HG02943 (cell line): ENCODE measurements around the gene OR1L1.

ENCODE experiments used
- ATAC-seq: cut with Tn5 transposase; IDR thresholded peaks from one replicate; pipeline ENCODE4 v1.9.1; 2021; ENCODE audit warnings: mild to moderate bottlenecking, low read depth, moderate library complexity; ENCODE audit not compliant: unreplicated experiment

Gene OR1L1, protein sequence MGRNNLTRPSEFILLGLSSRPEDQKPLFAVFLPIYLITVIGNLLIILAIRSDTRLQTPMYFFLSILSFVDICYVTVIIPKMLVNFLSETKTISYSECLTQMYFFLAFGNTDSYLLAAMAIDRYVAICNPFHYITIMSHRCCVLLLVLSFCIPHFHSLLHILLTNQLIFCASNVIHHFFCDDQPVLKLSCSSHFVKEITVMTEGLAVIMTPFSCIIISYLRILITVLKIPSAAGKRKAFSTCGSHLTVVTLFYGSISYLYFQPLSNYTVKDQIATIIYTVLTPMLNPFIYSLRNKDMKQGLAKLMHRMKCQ

DNA sequence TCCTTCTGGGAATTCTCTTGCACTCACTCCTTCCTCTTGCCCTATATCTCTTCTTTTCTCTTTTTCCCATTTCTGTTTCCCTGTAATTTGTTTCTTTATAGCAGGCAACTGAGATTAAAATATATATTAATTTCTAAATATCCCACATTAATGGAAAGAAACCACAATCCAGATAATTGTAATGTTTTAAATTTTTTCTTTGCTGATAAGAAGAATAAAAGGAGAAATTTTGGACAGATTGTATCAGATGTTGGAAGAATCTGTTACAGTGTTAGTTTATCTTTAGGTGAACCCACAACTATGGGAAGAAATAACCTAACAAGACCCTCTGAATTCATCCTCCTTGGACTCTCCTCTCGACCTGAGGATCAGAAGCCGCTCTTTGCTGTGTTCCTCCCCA lies at the start of gene OR1L1:
Gene OR1L1, plus strand, starts transcription at position 301 of the 400 bp plus-strand sequence. Its CDS starts 0 bp downstream, at position 301.
- ATAC-seq = no peak

DNA sequence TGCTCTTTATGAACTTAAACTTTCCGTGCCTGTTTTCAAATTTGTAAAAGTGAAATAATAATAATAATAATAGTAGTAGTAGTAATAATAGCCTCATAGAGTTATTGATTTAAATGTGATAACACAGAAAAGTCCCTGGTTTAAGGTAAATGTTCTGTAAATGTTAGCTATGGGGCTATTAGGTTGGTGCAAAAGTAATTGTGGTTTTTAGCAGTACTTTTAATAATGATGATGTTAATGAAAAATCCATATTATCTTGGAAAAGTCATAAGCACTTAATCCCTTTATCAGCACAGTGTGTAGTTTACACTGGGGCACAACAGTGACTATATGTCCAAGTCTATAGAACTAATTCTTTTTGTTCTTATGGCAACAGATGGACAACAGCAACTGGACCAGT lies 47.2 kb upstream of the OR1L1 start, which contains the start of gene OR1Q1:
Gene OR1Q1, plus strand, starts transcription at position 377 of the 400 bp plus-strand sequence. Its CDS starts 0 bp downstream, at position 377.
- no peak for ATAC-seq

DNA sequence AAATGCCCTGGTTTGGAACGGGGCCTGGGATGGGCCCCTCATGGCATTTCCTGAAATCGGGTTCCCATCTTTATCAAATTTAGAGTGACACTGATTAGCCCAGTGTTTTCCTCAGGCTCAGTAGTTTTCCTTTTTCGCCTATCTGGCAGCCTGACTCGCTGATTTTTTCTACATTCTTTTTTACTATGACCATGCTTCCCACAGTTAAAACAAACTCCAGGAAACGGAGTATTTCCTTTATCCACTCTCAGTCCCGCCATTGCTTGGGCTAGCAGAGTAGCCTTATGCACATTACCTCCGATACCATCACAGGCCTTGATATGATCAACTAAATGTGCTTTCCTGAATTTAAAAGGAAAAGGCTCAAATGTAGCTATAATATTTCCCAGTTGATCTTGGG lies 41.5 kb upstream of the OR1L1 start:
- ATAC-seq = no peak

DNA sequence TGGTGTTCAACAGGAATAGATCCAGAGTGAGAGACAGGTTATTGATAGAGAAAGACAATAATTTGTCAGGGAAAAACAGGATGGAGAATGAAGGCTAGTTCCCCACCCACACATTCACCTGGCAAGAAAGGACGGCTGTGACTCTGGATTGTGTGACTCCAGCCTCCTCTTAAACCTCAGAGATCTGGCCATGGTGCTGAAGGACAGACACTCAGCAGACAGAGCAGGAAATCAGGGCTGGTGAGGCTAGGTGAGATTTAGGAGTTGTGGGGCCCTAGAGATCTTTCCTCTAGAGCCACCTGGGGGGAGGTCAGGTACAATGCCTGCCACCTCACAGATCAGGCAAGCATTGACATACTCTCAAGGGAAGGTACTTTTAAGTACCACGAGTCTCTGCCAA lies 19.3 kb upstream of the OR1L1 start:
- no peak for ATAC-seq

DNA sequence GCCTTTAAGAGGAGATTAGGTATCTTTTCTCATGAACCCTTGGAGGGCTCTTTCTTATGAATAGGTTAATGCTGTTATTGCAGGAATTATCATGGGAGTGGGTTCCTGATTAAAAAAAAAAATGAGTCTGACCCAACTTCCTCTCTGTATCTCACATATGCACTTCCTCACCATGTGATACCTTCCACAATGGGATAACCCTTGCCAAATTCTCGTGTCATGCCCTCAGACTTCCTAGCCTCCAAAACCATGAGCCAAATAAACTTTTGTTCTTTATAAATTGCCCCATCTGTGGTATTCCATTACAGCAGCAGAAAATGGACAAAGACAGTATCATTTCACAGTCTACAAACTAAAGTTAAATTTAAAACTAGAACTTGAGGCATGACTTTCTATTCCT lies 5.1 kb upstream of the OR1L1 start:
- ATAC-seq = no peak

DNA sequence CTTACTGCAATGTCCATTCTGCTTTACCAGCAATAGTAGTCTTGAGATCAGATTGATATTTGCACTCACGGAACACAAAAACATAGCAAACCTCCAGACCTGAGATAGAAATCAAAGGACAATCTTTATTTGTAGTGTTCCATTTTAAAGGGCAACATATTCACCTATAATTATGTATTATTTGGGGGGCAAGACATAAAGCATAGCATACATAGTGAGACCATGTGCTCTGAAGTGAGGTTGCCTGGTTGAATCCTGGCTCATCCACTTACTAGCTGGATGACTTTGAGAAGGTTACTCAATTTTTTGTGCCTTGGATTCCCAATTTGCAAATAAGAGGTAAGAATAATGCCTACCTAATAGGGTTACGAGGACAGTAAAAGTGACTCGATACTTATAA lies 4.0 kb upstream of the OR1L1 start, which contains the start of gene OR1B1:
Gene OR1B1, minus strand, starts transcription at position 101 of the 400 bp plus-strand sequence.
- ATAC-seq = no peak

DNA sequence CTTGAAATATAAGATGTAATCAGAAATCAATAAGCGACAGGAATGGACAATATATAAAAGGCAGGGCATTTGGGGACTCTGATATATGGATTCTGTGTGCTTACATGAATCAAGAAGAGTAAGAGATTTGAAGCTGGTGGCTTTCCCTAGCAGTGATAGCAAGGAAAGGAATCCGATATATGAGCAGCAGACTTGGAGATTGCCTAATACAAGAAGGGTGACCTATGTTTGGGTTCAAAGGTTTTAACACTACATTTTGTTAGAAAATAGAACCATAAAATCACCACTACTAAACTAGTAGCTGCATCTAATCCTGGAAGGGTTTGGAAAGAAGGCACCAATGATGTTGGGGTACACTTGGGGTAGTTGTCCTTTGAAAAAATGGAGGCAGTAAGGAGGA lies 11.0 kb downstream of the OR1L1 start:
- ATAC-seq = no peak

DNA sequence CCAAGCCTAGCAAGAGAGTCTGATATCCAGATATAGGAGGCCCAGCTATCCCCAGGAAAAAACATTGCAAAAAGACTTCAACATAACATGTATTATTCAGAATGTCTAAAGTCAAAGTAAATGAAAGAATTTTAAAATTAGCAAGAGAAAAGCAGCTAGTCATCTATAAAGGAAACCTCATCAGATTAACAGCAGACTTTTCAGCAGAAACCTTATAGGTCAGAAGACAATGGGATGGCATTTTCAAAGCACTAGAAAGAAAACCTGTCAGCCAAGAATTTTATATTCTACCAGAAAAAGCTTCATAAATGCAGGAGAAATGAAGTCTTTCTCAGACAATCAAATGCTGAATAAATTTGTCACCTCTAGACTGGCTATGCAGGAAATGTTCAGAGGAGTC lies 23.3 kb downstream of the OR1L1 start:
- ATAC-seq = no peak

DNA sequence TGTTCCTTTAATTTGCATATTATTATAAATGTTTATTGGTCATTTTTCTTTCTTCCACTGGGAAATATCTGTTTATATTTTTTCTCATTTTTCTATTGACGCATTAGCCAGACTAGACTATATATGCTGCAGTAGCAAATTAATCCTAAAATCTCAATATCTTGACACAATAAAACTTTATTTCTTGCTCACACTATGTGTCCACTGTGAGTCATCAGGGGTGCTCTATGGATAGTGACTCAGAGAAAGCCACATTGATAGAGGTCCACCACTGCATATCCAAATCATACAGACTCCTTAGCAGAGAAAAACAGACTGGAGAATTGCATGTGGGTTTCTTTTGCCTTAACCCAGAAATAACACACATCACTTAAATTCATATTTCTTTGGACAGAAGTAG lies 34.2 kb downstream of the OR1L1 start:
- ATAC-seq = no peak
